Femur (tissue), 1 donor: ENCODE measurements around the gene NFAT5.

ENCODE experiments used
- DNase-seq: peaks from one replicate; pipeline ENCODE4 v3.0.0-alpha.2; 2017

NFAT5 gene

GRCh38 chr16:69744363-69745231, 178.8 kb downstream of the NFAT5 start:
- no peak for DNase-seq

DNA sequence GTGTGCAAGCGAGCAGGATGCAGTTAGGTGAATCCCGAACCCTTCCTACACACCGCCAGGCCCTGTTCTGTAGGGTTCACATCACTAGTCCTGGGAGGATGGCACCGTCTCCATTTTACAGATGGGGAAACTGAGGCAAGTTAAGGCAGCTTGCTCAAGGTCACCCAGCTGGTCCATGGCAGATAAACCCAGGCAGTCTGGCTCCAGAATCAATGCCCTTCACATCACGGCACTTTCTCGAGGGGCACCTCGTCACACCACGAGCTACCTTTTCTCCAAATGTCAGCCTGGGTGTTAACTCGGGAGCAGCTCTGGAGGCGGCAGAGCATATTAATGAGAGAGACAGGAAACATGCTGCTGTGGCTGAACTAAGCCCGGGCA, 179.5 kb downstream of the NFAT5 start:
- no peak for DNase-seq

DNA sequence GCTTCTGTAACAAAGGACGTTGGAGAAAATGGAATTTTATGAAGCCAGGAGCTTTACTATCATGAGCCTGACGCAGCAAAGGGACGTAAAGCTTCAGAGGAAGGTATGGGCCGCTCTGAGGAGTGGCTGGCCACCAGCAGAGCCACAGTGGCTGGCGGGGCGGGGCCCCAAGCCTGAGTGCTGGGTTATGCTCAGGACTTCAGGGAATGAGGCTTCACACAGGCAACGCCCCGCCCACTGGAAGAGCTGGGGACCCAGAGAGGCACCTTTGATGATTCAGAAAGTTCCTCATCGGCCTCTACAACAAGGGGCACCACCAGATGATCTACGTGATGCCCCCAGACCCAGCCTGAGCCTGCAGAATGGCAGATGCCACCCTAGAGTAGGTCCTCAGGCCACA, 180.2 kb downstream of the NFAT5 start:
- no peak for DNase-seq

GRCh38 chr16:69747115-69747514, 181.3 kb downstream of the NFAT5 start:
- DNase-seq = no peak

DNA sequence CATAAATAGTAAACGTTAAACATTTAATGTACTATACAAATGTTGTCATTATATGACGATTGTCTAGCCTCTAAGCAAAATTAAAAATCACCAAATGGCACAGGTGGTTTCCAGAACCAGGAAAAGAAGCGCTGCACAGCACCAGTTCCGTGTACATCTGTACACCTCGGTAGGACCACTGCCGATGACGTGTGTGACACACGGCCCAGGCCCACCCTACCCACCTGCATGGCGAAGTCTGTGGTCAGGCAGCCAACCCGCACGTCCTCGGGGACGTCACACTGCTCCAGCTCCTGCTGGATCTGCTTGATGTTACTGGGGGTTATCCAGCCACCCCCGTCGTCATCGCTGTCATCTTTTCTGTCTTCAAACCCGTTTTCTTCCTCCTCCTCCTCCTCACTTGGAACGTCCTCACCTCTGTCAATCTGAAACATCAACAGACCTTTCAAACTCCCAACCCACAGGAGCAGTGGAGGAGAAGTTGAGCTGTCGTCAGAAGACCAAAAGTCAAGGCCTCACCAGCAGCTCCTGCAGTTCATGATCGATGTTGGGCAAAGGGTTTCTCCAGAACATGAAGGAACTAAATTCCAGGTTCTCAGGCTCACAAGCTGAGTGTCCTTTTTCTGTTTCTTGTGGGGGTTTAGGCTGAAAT, 183.1 kb downstream of the NFAT5 start:
- no peak for DNase-seq

- no peak for DNase-seq
Measured at GRCh38 chr16:69754143-69754468, 188.3 kb downstream of the NFAT5 start.
